Measurements from ENCODE around the gene ADGRG1. TPM values are rescaled to one million over a fixed set of nuclear protein-coding genes. Genes with fewer than 3 reads are reported as not detected.
A peak's percentile ranks its signal among the peaks of the same experiment; 100 is the strongest.

ADGRG1 gene
- total RNA-seq, 1 donor from 2014 or later: 19.7 TPM

GRCh38 chr16:57610611-57611010, 17.8 kb upstream of the ADGRG1 start:
- Mint-ChIP-seq H3K9me3 (ENCODE audit: low read depth) (no peaks in the 10 kb centered on the region), H3K27me3 (no peaks in the 10 kb centered on the region), H3K4me1 (ENCODE audit: low read depth) (peaks cover 26% of the 10 kb centered on the region), H3K4me3 (ENCODE audit: low read depth) (no peak overlapping the region), H3K36me3 (ENCODE audit: insufficient read depth) (no peaks in the 10 kb centered on the region), H3K27ac (no peak overlapping the region)
- no peak for DNase-seq (ENCODE audit: low spot score, unreplicated experiment)
- TF ChIP-seq, protein P1, sequence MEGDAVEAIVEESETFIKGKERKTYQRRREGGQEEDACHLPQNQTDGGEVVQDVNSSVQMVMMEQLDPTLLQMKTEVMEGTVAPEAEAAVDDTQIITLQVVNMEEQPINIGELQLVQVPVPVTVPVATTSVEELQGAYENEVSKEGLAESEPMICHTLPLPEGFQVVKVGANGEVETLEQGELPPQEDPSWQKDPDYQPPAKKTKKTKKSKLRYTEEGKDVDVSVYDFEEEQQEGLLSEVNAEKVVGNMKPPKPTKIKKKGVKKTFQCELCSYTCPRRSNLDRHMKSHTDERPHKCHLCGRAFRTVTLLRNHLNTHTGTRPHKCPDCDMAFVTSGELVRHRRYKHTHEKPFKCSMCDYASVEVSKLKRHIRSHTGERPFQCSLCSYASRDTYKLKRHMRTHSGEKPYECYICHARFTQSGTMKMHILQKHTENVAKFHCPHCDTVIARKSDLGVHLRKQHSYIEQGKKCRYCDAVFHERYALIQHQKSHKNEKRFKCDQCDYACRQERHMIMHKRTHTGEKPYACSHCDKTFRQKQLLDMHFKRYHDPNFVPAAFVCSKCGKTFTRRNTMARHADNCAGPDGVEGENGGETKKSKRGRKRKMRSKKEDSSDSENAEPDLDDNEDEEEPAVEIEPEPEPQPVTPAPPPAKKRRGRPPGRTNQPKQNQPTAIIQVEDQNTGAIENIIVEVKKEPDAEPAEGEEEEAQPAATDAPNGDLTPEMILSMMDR (IDR thresholded peaks at IDR 0.05; ENCODE audit: unreplicated experiment): no peak

GRCh38 chr16:57611181-57611580, 17.2 kb upstream of the ADGRG1 start:
- no peaks in the 10 kb centered on the region for H3K36me3 Mint-ChIP-seq (ENCODE audit: insufficient read depth)
- H3K4me1 Mint-ChIP-seq (ENCODE audit: low read depth): peaks cover 26% of the 10 kb centered on the region
- no peak overlapping the region for H3K27ac Mint-ChIP-seq
- no peaks in the 10 kb centered on the region for H3K9me3 Mint-ChIP-seq (ENCODE audit: low read depth)
- TF ChIP-seq, protein P1 (IDR thresholded peaks at IDR 0.05; ENCODE audit: unreplicated experiment): no peak
- no peak overlapping the region for H3K4me3 Mint-ChIP-seq (ENCODE audit: low read depth)
- H3K27me3 Mint-ChIP-seq: no peaks in the 10 kb centered on the region
- no peak for DNase-seq (ENCODE audit: low spot score, unreplicated experiment)

- Mint-ChIP-seq H3K9me3 (ENCODE audit: low read depth) (no peaks in the 10 kb centered on the region), H3K27ac (no peak overlapping the region), H3K4me3 (ENCODE audit: low read depth) (no peak overlapping the region), H3K36me3 (ENCODE audit: insufficient read depth) (no peaks in the 10 kb centered on the region), H3K27me3 (no peaks in the 10 kb centered on the region), H3K4me1 (ENCODE audit: low read depth) (peaks cover 23% of the 10 kb centered on the region)
- TF ChIP-seq, protein P1 (IDR thresholded peaks at IDR 0.05; ENCODE audit: unreplicated experiment): no peak
- DNase-seq (ENCODE audit: low spot score, unreplicated experiment): no peak
Observed at GRCh38 chr16:57611706-57612105, 16.7 kb upstream of the ADGRG1 start.

- H3K4me3 Mint-ChIP-seq (ENCODE audit: low read depth): no peak overlapping the region
- no peaks in the 10 kb centered on the region for H3K27me3 Mint-ChIP-seq
- TF ChIP-seq, protein P1 (IDR thresholded peaks at IDR 0.05; ENCODE audit: unreplicated experiment): no peak
- no peaks in the 10 kb centered on the region for H3K9me3 Mint-ChIP-seq (ENCODE audit: low read depth)
- no peaks in the 10 kb centered on the region for H3K36me3 Mint-ChIP-seq (ENCODE audit: insufficient read depth)
- H3K4me1 Mint-ChIP-seq (ENCODE audit: low read depth): peaks cover 17% of the 10 kb centered on the region
- H3K27ac Mint-ChIP-seq: no peak overlapping the region
- peak; percentile 8 for DNase-seq (ENCODE audit: low spot score, unreplicated experiment)
Observed at GRCh38 chr16:57612494-57612893, 15.9 kb upstream of the ADGRG1 start.

DNA sequence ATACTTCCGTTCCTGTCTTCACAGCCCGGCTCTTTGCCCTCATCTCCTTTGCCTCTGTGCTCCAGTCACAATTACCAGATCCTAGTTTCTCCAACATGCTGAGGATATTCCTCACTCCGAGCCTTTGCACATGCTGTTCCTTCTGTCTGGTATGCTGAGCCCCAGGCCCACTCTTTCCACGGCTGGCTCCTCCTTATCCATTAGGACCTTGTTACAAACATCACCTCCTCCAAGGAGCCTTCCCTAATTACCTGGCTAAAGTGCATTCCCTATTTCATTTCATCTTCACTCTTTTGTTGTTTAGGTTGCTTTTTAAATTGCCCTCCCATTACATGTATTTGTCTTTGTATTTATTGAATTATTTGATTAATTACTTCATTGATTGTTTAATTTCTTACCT, 14.9 kb upstream of the ADGRG1 start:
- Mint-ChIP-seq H3K27ac (peak overlapping the region; percentile 9), H3K4me1 (ENCODE audit: low read depth) (peaks cover 13% of the 10 kb centered on the region), H3K4me3 (ENCODE audit: low read depth) (no peak overlapping the region), H3K9me3 (ENCODE audit: low read depth) (no peaks in the 10 kb centered on the region), H3K27me3 (no peaks in the 10 kb centered on the region), H3K36me3 (ENCODE audit: insufficient read depth) (no peaks in the 10 kb centered on the region)
- no peak for DNase-seq (ENCODE audit: low spot score, unreplicated experiment)
- TF ChIP-seq, protein P1 (IDR thresholded peaks at IDR 0.05; ENCODE audit: unreplicated experiment): no peak

Measured in progenitor cell of endocrine pancreas (in vitro differentiated cells).